ENCODE data around the gene XXYLT1. TPM values are rescaled to one million over a fixed set of nuclear protein-coding genes. Genes with fewer than 3 reads are reported as not detected.

XXYLT1 gene
- total RNA-seq, 4 donors from 2014 or later, result 5.4 to 18.2 (median 6.9) TPM

DNA sequence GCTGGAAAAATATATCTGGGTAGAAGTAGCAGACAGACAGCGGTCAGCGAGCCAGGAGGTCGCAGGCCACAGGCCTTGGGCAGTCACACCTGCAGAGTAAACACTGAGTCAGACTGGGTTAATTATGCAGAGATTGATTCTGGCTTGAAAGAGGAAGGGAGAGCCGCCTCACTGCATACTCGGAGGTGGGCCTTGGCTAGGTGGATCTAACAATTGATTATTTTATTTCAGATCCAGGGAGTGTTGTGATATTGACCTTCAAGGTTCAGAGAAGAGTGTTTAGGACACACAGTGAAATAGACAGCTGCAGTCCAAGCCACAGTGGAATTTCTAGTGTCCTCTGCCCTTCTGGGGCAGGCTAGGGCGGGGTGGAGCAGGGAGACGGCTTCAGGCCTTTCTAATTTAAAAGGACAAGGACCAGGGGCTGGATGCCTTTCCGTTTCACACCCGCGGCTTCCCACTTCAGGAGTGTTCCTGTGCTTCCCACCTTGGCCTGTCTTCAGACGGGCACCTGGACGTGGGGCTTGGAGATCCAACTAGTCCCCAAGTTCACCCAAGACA lies 237.3 kb downstream of the XXYLT1 start:
- Histone ChIP-seq H3K36me3 (no peaks in the 10 kb centered on the region), H3K27ac (peak overlapping the region in 2 of 4 donors; percentile 24 to 81), H3K27me3 (no peaks in the 10 kb centered on the region), H3K4me1 (peaks cover 0 to 6% (median 0%) of the 10 kb centered on the region in 4 donors), H3K4me3 (no peak overlapping the region), H3K9me3 (no peaks in the 10 kb centered on the region)
- peak in 1 of 3 donors; percentile 77 for DNase-seq
- TF ChIP-seq, protein P1, sequence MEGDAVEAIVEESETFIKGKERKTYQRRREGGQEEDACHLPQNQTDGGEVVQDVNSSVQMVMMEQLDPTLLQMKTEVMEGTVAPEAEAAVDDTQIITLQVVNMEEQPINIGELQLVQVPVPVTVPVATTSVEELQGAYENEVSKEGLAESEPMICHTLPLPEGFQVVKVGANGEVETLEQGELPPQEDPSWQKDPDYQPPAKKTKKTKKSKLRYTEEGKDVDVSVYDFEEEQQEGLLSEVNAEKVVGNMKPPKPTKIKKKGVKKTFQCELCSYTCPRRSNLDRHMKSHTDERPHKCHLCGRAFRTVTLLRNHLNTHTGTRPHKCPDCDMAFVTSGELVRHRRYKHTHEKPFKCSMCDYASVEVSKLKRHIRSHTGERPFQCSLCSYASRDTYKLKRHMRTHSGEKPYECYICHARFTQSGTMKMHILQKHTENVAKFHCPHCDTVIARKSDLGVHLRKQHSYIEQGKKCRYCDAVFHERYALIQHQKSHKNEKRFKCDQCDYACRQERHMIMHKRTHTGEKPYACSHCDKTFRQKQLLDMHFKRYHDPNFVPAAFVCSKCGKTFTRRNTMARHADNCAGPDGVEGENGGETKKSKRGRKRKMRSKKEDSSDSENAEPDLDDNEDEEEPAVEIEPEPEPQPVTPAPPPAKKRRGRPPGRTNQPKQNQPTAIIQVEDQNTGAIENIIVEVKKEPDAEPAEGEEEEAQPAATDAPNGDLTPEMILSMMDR (IDR thresholded peaks at IDR 0.05), result no peak
- peak in 1 of 2 donors; percentile 28 for TF ChIP-seq POLR2A (IDR thresholded peaks at IDR 0.05)

DNA sequence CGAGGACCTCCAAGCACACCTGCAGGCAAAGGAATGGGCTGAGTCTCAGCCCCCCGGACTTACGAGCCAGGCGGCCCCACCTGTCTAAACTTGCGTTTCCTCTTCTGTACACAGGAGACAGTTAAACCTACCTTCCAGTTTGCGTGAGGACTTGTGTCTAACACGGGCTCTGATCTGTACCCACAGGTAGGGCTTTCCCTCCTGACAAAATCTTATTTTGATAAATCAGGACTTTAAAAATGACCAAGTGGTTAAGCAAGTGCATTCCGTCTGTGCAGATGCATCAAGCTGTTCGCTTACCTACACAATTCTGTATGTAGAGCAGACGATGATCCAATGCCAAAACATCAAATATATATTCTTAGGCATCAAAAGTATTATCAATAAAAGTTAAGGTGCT lies 238.0 kb downstream of the XXYLT1 start:
- Histone ChIP-seq H3K4me1 (peaks cover 0 to 6% (median 0%) of the 10 kb centered on the region in 4 donors), H3K9me3 (no peaks in the 10 kb centered on the region), H3K27ac (peak overlapping the region in 2 of 4 donors; percentile 24 to 81), H3K4me3 (no peak overlapping the region), H3K27me3 (no peaks in the 10 kb centered on the region), H3K36me3 (no peaks in the 10 kb centered on the region)
- DNase-seq, result peak in 1 of 3 donors; percentile 31
- TF ChIP-seq, protein P1 (IDR thresholded peaks at IDR 0.05), result no peak
- no peak for TF ChIP-seq POLR2A (IDR thresholded peaks at IDR 0.05)

DNA sequence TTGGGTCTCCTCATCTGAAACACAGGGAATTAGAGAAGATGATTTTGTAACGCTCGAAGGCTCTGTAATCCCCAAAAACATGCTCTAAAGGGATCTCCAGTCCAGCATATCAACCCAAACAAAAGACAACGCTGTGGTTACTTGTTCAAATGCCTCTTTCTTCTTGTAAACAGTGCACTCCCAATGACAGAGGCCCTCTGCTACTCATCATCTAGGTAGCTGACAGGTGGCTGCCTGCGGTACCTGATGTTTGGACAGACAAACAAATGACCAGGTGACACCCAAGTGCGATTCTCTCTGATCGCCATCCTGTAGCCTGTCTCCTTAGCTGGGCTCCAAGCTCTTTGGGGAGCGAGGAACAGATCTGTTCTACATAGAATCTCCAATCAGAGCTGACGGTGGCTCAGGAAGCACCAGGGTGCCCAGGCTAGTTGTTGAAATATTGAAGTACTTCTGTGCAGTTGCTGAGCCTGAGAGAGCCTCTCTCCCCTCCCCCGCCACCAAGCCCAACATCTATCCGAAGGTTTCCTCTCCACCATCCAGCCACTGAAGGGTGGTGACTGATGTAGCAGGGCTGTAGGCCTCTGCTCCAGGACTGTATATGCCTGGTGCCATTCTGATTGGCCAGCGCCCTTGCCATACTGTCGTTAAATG lies 238.7 kb downstream of the XXYLT1 start:
- Histone ChIP-seq H3K4me3 (no peak overlapping the region), H3K9me3 (no peaks in the 10 kb centered on the region), H3K4me1 (peaks cover 0 to 6% (median 0%) of the 10 kb centered on the region in 4 donors), H3K27ac (no peak overlapping the region), H3K27me3 (no peaks in the 10 kb centered on the region), H3K36me3 (no peaks in the 10 kb centered on the region)
- peak in 1 of 3 donors; percentile 44 for DNase-seq
- TF ChIP-seq, protein P1 (IDR thresholded peaks at IDR 0.05), result no peak
- TF ChIP-seq POLR2A (IDR thresholded peaks at IDR 0.05), result no peak

DNA sequence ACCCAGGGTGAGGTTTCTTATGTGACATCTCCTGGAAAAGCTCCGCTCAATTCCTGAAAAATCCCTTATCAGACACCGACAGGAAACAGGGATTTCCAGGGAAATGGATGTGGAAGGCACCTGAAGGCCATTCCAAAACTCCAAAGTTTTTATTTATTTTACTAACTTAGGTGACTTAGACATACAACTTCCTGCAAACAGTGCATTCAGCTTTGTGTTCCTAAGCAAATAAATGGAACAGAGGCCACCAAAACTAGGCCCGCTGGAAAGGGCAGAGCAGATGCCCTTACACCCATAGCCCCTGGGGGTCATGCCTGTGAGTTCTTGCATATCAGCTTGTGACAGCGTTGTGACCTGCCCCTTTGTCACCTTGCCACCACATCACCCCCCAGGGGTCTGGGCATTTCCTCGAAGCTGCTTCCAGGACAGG lies 239.4 kb downstream of the XXYLT1 start:
- no peaks in the 10 kb centered on the region for H3K36me3 ChIP-seq
- TF ChIP-seq, protein P1 (IDR thresholded peaks at IDR 0.05), result no peak
- TF ChIP-seq POLR2A (IDR thresholded peaks at IDR 0.05), result no peak
- H3K27me3 ChIP-seq, result no peaks in the 10 kb centered on the region
- no peak overlapping the region for H3K27ac ChIP-seq
- no peaks in the 10 kb centered on the region for H3K9me3 ChIP-seq
- H3K4me3 ChIP-seq, result no peak overlapping the region
- H3K4me1 ChIP-seq, result peaks cover 0 to 6% (median 0%) of the 10 kb centered on the region in 4 donors
- peak in 1 of 3 donors; percentile 30 for DNase-seq

DNA sequence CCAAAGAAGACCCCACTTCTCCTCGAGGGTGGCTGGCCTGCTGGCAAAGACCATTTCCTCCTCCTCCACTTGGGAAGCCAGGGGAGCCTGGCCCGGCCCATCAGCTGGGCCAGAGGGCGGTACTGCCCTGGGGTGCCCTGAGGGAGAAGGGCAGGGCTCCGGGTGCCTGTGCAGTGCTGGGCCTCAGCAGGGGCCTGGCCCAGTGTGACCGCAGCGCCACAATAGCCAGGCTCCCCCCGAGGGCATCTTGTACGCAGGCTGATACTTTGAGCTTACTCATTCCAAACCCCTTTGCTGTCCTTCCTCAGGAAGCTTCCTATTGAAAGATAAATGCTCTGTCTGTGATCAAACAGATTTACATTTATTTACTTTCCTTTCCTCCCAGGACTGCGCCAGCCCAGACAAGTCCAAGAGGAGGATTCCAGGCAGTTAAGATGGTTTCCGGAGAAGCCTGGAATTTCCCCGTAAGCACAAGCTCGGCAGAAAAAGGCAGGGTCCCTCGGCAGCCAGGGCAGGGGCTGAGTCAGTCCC lies 240.1 kb downstream of the XXYLT1 start:
- H3K4me3 ChIP-seq, result no peak overlapping the region
- no peak for DNase-seq
- no peaks in the 10 kb centered on the region for H3K27me3 ChIP-seq
- no peak for TF ChIP-seq POLR2A (IDR thresholded peaks at IDR 0.05)
- H3K9me3 ChIP-seq, result no peaks in the 10 kb centered on the region
- H3K36me3 ChIP-seq, result no peaks in the 10 kb centered on the region
- peaks cover 0 to 6% (median 0%) of the 10 kb centered on the region in 4 donors for H3K4me1 ChIP-seq
- peak overlapping the region in 2 of 4 donors; percentile 25 to 41 for H3K27ac ChIP-seq
